Mucosa of descending colon (tissue), 3 donors: ENCODE results near the gene DUSP8. TPM values are rescaled to one million over a fixed set of nuclear protein-coding genes. Genes with fewer than 3 reads are reported as not detected.

Source experiments
- ATAC-seq: fragments of 200-7000 bp; cut with Tn5 transposase; one replicate; pipeline ENCODE4 v1.9.1; 2020; ENCODE audit warnings: mild to moderate bottlenecking, moderate library complexity
- DNase-seq, 3 donors: peaks; one replicate each; pipeline ENCODE4 v3.0.0-alpha.2; 2020
- H3K36me3 ChIP-seq: fragments of 200-600 bp; one replicate; pipeline ENCODE4 v1.8.0; 2021; ENCODE audit warnings: low read depth, mild to moderate bottlenecking
- H3K4me1 ChIP-seq: fragments of 200-600 bp; one replicate; pipeline ENCODE4 v1.8.0; 2021; ENCODE audit warnings: low read depth, mild to moderate bottlenecking
- H3K4me3 ChIP-seq: fragments of 200-600 bp; one replicate; pipeline ENCODE4 v1.8.0; 2021; ENCODE audit warnings: mild to moderate bottlenecking
- H3K9me3 ChIP-seq: fragments of 200-600 bp; one replicate; pipeline ENCODE4 v1.8.0; 2021; ENCODE audit warnings: mild to moderate bottlenecking
- CTCF ChIP-seq: fragments of 200-600 bp; IDR thresholded peaks from one replicate; pipeline ENCODE4 v1.8.0; 2022; ENCODE audit warnings: antibody characterized with exemption, mild to moderate bottlenecking
- intact Hi-C, 2 donors: fragments of 100-400 bp; cut with DNase I in 1 of 2; cut with micrococcal nuclease in 1 of 2; formaldehyde crosslinking; loops; one replicate each; pipeline versions ENCODE4 v1.11.0 to v1.11.1; 2022; cut with DNase I, micrococcal nuclease
- total RNA-seq, 3 donors: library from RNA; stranded (reverse); fragmentation: NEBNext Ultra II Directional in 2 of 3; extraction: Animal tissue kit (Norgen Biotek cat#: 25700) in 2 of 3; gene quantifications; one replicate each; pipeline versions ENCODE4 v1.2.1 to v1.2.4, GENCODE V29; 2021 to 2023
- donor health status: DM: no; HTN: no; CAD: no; lungs with moderate emphysema.
- donor health status: DM: no; HTN: no; CAD: no.
- donor health status: DM: no; HTN: yes; CAD: no.

DUSP8 gene
- total RNA-seq, 3 donors from 2014 or later: 28.2 to 31.7 (median 28.5) TPM

- peak; percentile 41 for ATAC-seq
- no peak overlapping the region for H3K4me3 ChIP-seq
- intact Hi-C loops: no loop called here
- no peak for TF ChIP-seq CTCF
- H3K4me1 ChIP-seq: peaks cover 27% of the 10 kb centered on the region
- H3K36me3 ChIP-seq: no peaks in the 10 kb centered on the region
- no peaks in the 10 kb centered on the region for H3K9me3 ChIP-seq
- DNase-seq: peak; percentile 60 to 82 (median 77)
These were observed 7.4 kb downstream of the DUSP8 start for GRCh38 chr11:1564535-1565172.

- Histone ChIP-seq H3K4me1 (peaks cover 27% of the 10 kb centered on the region), H3K36me3 (no peaks in the 10 kb centered on the region), H3K4me3 (no peak overlapping the region), H3K9me3 (no peaks in the 10 kb centered on the region)
- DNase-seq: peak in 1 of 3 donors; percentile 27
- TF ChIP-seq CTCF: no peak
- ATAC-seq: no peak
- intact Hi-C loops: no loop called here
These were observed 8.2 kb downstream of the DUSP8 start for GRCh38 chr11:1563697-1564534.

GRCh38 chr11:1563149-1563638 is 8.9 kb downstream of the DUSP8 start:
- DNase-seq (peak in 1 of 3 donors; percentile 25), ATAC-seq (no peak)
- intact Hi-C loops: no loop called here
- TF ChIP-seq CTCF: no peak
- no peak overlapping the region for H3K4me3 ChIP-seq
- H3K9me3 ChIP-seq: no peaks in the 10 kb centered on the region
- H3K36me3 ChIP-seq: no peaks in the 10 kb centered on the region
- H3K4me1 ChIP-seq: peaks cover 28% of the 10 kb centered on the region

- no peak for ATAC-seq
- peaks cover 33% of the 10 kb centered on the region for H3K4me1 ChIP-seq
- no peak for TF ChIP-seq CTCF
These were observed 9.5 kb downstream of the DUSP8 start for GRCh38 chr11:1562469-1563148.

GRCh38 chr11:1561955-1562354 is 10.1 kb downstream of the DUSP8 start:
- intact Hi-C loops: no loop called here
- DNase-seq: no peak
- TF ChIP-seq CTCF: no peak
- Histone ChIP-seq H3K4me1 (peaks cover 33% of the 10 kb centered on the region), H3K36me3 (no peaks in the 10 kb centered on the region), H3K9me3 (no peaks in the 10 kb centered on the region), H3K4me3 (no peak overlapping the region)
- no peak for ATAC-seq

More at GRCh38 chr11:1562469-1563148, 9.5 kb downstream of the DUSP8 start:
- intact Hi-C loops: no loop called here
- Histone ChIP-seq H3K36me3 (no peaks in the 10 kb centered on the region), H3K4me3 (no peak overlapping the region), H3K9me3 (no peaks in the 10 kb centered on the region)
- DNase-seq: peak in 1 of 3 donors; percentile 21
